ENCODE results near the gene SUGT1. TPM values are rescaled to one million over a fixed set of nuclear protein-coding genes. Genes with fewer than 3 reads are reported as not detected.

Gene SUGT1
- total and polyA plus RNA-seq, 2 of the 13 experiments (the other 11 are each of a cell fraction or from before 2014, with no cell fraction given): 23.1 to 71.2 TPM

DNA sequence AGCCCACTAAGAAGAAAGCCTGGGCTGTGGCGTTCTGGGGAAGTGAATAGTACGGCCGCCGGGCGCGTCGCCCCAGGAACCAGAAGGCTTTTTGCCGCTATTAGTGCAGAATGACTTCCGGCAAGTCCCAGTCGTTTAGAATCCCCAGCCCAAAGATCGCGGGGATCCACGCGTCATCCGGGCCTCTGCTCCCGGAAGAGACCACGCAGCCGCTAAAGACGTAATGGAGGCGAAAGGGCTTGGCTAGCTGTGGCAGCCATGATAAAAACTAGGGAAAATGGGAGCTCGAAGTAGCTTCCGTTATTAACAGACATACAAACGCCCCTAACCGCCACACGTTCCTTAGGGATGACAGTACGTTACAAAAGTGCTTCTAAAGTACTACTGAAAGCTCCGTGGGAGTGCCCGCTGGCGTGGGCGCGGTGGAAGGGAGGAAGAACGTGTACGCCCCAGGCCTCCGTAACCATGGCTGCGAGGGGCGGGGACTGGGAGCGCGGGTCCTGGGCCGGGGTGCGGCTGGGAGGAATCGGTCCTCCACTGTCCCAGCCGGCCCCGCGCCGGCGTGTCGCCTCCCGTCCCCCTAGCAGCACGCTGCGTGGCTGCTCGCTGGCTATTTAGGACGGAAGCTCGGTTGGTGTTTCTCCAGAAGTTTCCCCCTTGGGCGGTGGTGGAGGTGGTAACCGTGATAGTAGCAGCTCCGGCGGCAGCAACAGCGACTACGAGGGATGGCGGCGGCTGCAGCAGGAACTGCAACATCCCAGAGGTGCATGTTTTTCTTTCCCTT is at the start of gene SUGT1 (continued):
- peak; percentile 80 for TF ChIP-seq ZNF446 (CRISPR knock-in tag; IDR thresholded peaks at IDR 0.05)
- TF ChIP-seq NFYC (CRISPR knock-in tag; IDR thresholded peaks at IDR 0.05): 0 out of 2 replicates have a peak, but pooled peaks have one; percentile 20
- TF ChIP-seq, protein P1, sequence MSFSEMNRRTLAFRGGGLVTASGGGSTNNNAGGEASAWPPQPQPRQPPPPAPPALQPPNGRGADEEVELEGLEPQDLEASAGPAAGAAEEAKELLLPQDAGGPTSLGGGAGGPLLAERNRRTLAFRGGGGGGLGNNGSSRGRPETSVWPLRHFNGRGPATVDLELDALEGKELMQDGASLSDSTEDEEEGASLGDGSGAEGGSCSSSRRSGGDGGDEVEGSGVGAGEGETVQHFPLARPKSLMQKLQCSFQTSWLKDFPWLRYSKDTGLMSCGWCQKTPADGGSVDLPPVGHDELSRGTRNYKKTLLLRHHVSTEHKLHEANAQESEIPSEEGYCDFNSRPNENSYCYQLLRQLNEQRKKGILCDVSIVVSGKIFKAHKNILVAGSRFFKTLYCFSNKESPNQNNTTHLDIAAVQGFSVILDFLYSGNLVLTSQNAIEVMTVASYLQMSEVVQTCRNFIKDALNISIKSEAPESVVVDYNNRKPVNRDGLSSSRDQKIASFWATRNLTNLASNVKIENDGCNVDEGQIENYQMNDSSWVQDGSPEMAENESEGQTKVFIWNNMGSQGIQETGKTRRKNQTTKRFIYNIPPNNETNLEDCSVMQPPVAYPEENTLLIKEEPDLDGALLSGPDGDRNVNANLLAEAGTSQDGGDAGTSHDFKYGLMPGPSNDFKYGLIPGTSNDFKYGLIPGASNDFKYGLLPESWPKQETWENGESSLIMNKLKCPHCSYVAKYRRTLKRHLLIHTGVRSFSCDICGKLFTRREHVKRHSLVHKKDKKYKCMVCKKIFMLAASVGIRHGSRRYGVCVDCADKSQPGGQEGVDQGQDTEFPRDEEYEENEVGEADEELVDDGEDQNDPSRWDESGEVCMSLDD (CRISPR knock-in tag; IDR thresholded peaks at IDR 0.05; ENCODE audit: borderline replicate concordance): peak; percentile 51; the same call in 1 of the 2 replicates
- TF ChIP-seq, protein P2, sequence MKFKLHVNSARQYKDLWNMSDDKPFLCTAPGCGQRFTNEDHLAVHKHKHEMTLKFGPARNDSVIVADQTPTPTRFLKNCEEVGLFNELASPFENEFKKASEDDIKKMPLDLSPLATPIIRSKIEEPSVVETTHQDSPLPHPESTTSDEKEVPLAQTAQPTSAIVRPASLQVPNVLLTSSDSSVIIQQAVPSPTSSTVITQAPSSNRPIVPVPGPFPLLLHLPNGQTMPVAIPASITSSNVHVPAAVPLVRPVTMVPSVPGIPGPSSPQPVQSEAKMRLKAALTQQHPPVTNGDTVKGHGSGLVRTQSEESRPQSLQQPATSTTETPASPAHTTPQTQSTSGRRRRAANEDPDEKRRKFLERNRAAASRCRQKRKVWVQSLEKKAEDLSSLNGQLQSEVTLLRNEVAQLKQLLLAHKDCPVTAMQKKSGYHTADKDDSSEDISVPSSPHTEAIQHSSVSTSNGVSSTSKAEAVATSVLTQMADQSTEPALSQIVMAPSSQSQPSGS (CRISPR knock-in tag; IDR thresholded peaks at IDR 0.05): peak; percentile 60; the same call in 1 of the 2 replicates
- TF ChIP-seq ZNF264 (CRISPR knock-in tag; IDR thresholded peaks at IDR 0.05): peak; percentile 83
- TF ChIP-seq ZNF670 (CRISPR knock-in tag; IDR thresholded peaks at IDR 0.05; ENCODE audit: borderline replicate concordance): peak; percentile 87
- TF ChIP-seq HNRNPL (IDR thresholded peaks at IDR 0.05; ENCODE audit: low read depth, low read length): no peak
- TF ChIP-seq SIX1 (CRISPR knock-in tag; IDR thresholded peaks at IDR 0.05; ENCODE audit: borderline replicate concordance): 0 out of 2 replicates have a peak, but pooled peaks have one; percentile 21
- TF ChIP-seq STAG1 (CRISPR knock-in tag; IDR thresholded peaks at IDR 0.05): peak; percentile 10; the same call in 1 of the 2 replicates
- TF ChIP-seq, protein P3, sequence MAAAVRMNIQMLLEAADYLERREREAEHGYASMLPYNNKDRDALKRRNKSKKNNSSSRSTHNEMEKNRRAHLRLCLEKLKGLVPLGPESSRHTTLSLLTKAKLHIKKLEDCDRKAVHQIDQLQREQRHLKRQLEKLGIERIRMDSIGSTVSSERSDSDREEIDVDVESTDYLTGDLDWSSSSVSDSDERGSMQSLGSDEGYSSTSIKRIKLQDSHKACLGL (CRISPR knock-in tag; IDR thresholded peaks at IDR 0.05): peak; percentile 26; the same call in 1 of the 2 replicates
- 0 out of 2 replicates have a peak, but pooled peaks have one; percentile 25 for TF ChIP-seq ZNF263 (CRISPR knock-in tag; IDR thresholded peaks at IDR 0.05)
- TF ChIP-seq, protein P4, sequence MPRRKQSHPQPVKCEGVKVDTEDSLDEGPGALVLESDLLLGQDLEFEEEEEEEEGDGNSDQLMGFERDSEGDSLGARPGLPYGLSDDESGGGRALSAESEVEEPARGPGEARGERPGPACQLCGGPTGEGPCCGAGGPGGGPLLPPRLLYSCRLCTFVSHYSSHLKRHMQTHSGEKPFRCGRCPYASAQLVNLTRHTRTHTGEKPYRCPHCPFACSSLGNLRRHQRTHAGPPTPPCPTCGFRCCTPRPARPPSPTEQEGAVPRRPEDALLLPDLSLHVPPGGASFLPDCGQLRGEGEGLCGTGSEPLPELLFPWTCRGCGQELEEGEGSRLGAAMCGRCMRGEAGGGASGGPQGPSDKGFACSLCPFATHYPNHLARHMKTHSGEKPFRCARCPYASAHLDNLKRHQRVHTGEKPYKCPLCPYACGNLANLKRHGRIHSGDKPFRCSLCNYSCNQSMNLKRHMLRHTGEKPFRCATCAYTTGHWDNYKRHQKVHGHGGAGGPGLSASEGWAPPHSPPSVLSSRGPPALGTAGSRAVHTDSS (CRISPR knock-in tag; conservative IDR thresholded peaks at IDR 0.05): no peak; the same call in 1 of the 2 replicates
- TF ChIP-seq ZFP37 (CRISPR knock-in tag; IDR thresholded peaks at IDR 0.05; ENCODE audit: borderline replicate concordance): peak; percentile 80; the same call in 1 of the 2 replicates
- 0 out of 2 replicates have a peak, but pooled peaks have one; percentile 41 for TF ChIP-seq ZNF766 (CRISPR knock-in tag; IDR thresholded peaks at IDR 0.05; ENCODE audit: borderline replicate concordance)
- TF ChIP-seq MLLT10 (CRISPR knock-in tag; IDR thresholded peaks at IDR 0.05): no peak
- peak; percentile 14 for TF ChIP-seq ISL2 (CRISPR knock-in tag; IDR thresholded peaks at IDR 0.05)
- TF ChIP-seq ZNF879 (CRISPR knock-in tag; IDR thresholded peaks at IDR 0.05): no peak
- TF ChIP-seq CEBPG (CRISPR knock-in tag; IDR thresholded peaks at IDR 0.05): peak; percentile 28; the same call in 1 of the 2 replicates
- peak; percentile 66; the same call in 1 of the 2 replicates for TF ChIP-seq ZNF878 (CRISPR knock-in tag; IDR thresholded peaks at IDR 0.05)
- peak; percentile 77 for TF ChIP-seq ZNF143 (CRISPR knock-in tag; IDR thresholded peaks at IDR 0.05)
- TF ChIP-seq MEIS1 (CRISPR knock-in tag; IDR thresholded peaks at IDR 0.05; ENCODE audit: borderline replicate concordance): 0 out of 2 replicates have a peak, but pooled peaks have one; percentile 43
- TF ChIP-seq CBX1 (IDR thresholded peaks at IDR 0.05; ENCODE audit: low read depth): peak; percentile 42
- TF ChIP-seq ZNF160 (CRISPR knock-in tag; IDR thresholded peaks at IDR 0.05): peak; percentile 62; the same call in 1 of the 2 replicates
- no peak for TF ChIP-seq ZNF883 (CRISPR knock-in tag; IDR thresholded peaks at IDR 0.05; ENCODE audit: not compliant biosample characterization)
- peak; percentile 65; the same call in 1 of the 2 replicates for TF ChIP-seq NFKB2 (CRISPR knock-in tag; IDR thresholded peaks at IDR 0.05; ENCODE audit: borderline replicate concordance)
